Measurements from ENCODE around the gene RTL9. TPM values are rescaled to one million over a fixed set of nuclear protein-coding genes. Genes with fewer than 3 reads are reported as not detected.

The RTL9 gene
- total and polyA plus RNA-seq, 2 experiments from 2014 or later: 0.31 TPM; not detected in 1

- no peaks in the 10 kb centered on the region for H3K9me3 Mint-ChIP-seq
- DNase-seq (ENCODE audit: low spot score) (no peak), ATAC-seq (no peak)
- no peaks in the 10 kb centered on the region for H3K79me2 ChIP-seq (replicated peaks; ENCODE audit: insufficient read depth)
- H3K4me3 Mint-ChIP-seq: no peak overlapping the region
- H3K27me3 ChIP-seq (ENCODE audit: insufficient read depth): no peaks in the 10 kb centered on the region
- peaks cover 2% of the 10 kb centered on the region for H3K27me3 Mint-ChIP-seq (ENCODE audit: insufficient read depth, low read depth, poor library complexity)
- no peaks in the 10 kb centered on the region for H3K36me3 Mint-ChIP-seq (ENCODE audit: low read depth)
- no peak overlapping the region for H2AFZ ChIP-seq
- H4K20me1 ChIP-seq (replicated peaks; ENCODE audit: insufficient read depth): no peaks in the 10 kb centered on the region
- H3K4me3 ChIP-seq: no peak overlapping the region
- H3K9me2 ChIP-seq (ENCODE audit: insufficient read depth): no peaks in the 10 kb centered on the region
- H3K4me1 ChIP-seq (ENCODE audit: insufficient read depth): no peaks in the 10 kb centered on the region
- H3K4me2 ChIP-seq: no peak overlapping the region
- peaks cover 12% of the 10 kb centered on the region for H3K4me1 Mint-ChIP-seq
- no peak overlapping the region for H3K27ac Mint-ChIP-seq
- H3K27ac ChIP-seq (ENCODE audit: low read depth): no peak overlapping the region
- TF ChIP-seq EZH2 (IDR thresholded peaks at IDR 0.05; ENCODE audit: low read depth, unreplicated experiment) (no peak), STAT1 (IDR thresholded peaks at IDR 0.05; ENCODE audit: unreplicated experiment) (no peak), CREB1 (CRISPR knock-in tag; IDR thresholded peaks at IDR 0.05; ENCODE audit: low read depth) (no peak), POLR2AphosphoS5 (IDR thresholded peaks at IDR 0.05; ENCODE audit: low read depth) (no peak), ZNF462 (CRISPR knock-in tag; IDR thresholded peaks at IDR 0.05) (no peak), ZNF114 (CRISPR knock-in tag; IDR thresholded peaks at IDR 0.05) (no peak), REST (IDR thresholded peaks at IDR 0.05; ENCODE audit: unreplicated experiment) (no peak), ZNF331 (CRISPR knock-in tag; IDR thresholded peaks at IDR 0.05; ENCODE audit: low read depth) (no peak), NANOG (IDR thresholded peaks at IDR 0.05; ENCODE audit: borderline replicate concordance) (no peak), JUNB (IDR thresholded peaks at IDR 0.05; ENCODE audit: unreplicated experiment) (no peak), EZH2phosphoT487 (IDR thresholded peaks at IDR 0.05; ENCODE audit: unreplicated experiment) (no peak)
- TF ChIP-seq, protein P1, sequence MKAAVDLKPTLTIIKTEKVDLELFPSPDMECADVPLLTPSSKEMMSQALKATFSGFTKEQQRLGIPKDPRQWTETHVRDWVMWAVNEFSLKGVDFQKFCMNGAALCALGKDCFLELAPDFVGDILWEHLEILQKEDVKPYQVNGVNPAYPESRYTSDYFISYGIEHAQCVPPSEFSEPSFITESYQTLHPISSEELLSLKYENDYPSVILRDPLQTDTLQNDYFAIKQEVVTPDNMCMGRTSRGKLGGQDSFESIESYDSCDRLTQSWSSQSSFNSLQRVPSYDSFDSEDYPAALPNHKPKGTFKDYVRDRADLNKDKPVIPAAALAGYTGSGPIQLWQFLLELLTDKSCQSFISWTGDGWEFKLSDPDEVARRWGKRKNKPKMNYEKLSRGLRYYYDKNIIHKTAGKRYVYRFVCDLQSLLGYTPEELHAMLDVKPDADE (IDR thresholded peaks at IDR 0.05): no peak
- TF ChIP-seq, protein P2, sequence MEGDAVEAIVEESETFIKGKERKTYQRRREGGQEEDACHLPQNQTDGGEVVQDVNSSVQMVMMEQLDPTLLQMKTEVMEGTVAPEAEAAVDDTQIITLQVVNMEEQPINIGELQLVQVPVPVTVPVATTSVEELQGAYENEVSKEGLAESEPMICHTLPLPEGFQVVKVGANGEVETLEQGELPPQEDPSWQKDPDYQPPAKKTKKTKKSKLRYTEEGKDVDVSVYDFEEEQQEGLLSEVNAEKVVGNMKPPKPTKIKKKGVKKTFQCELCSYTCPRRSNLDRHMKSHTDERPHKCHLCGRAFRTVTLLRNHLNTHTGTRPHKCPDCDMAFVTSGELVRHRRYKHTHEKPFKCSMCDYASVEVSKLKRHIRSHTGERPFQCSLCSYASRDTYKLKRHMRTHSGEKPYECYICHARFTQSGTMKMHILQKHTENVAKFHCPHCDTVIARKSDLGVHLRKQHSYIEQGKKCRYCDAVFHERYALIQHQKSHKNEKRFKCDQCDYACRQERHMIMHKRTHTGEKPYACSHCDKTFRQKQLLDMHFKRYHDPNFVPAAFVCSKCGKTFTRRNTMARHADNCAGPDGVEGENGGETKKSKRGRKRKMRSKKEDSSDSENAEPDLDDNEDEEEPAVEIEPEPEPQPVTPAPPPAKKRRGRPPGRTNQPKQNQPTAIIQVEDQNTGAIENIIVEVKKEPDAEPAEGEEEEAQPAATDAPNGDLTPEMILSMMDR (conservative IDR thresholded peaks at IDR 0.05; ENCODE audit: low read depth in 2 of 2): no peak
- H3K36me3 ChIP-seq (ENCODE audit: insufficient read depth): no peaks in the 10 kb centered on the region
- H3F3A ChIP-seq (replicated peaks; ENCODE audit: low read depth): no peaks in the 10 kb centered on the region
These were observed 48.2 kb downstream of the RTL9 start for GRCh38 chrX:110406822-110407221.
